Measurements from ENCODE around the gene RSPH1.
A peak's percentile ranks its signal among the peaks of the same experiment; 100 is the strongest.

RSPH1 gene

GRCh38 chr21:42443181-42443785 is 52.7 kb downstream of the RSPH1 start:
- no peak for ATAC-seq

GRCh38 chr21:42441963-42442362 is 54.1 kb downstream of the RSPH1 start:
- ATAC-seq = no peak

- ATAC-seq = peak; percentile 56 to 69
Measured at GRCh38 chr21:42440187-42440792, 55.7 kb downstream of the RSPH1 start.

GRCh38 chr21:42439284-42440186 is 56.5 kb downstream of the RSPH1 start:
- ATAC-seq = peak; percentile 72

GRCh38 chr21:42438316-42439205 is 57.5 kb downstream of the RSPH1 start:
- no peak for ATAC-seq

GRCh38 chr21:42437786-42438185 is 58.2 kb downstream of the RSPH1 start:
- no peak for ATAC-seq

- ATAC-seq = no peak
Measured at GRCh38 chr21:42436914-42437313, 59.1 kb downstream of the RSPH1 start.

GRCh38 chr21:42435833-42436232 is 60.2 kb downstream of the RSPH1 start:
- no peak for ATAC-seq

GRCh38 chr21:42435401-42435800 is 60.6 kb downstream of the RSPH1 start:
- no peak for ATAC-seq

GRCh38 chr21:42434884-42435283 is 61.1 kb downstream of the RSPH1 start:
- no peak for ATAC-seq

GRCh38 chr21:42433946-42434551 is 62.0 kb downstream of the RSPH1 start:
- peak in 1 of 2 donors; percentile 45 for ATAC-seq

GRCh38 chr21:42432695-42433094 is 63.3 kb downstream of the RSPH1 start:
- no peak for ATAC-seq

- no peak for ATAC-seq
Measured at GRCh38 chr21:42431196-42431595, 64.8 kb downstream of the RSPH1 start.

GRCh38 chr21:42430521-42430920 is 65.5 kb downstream of the RSPH1 start:
- ATAC-seq = no peak

GRCh38 chr21:42429856-42430255 is 66.2 kb downstream of the RSPH1 start:
- ATAC-seq = no peak

GRCh38 chr21:42429021-42429420 is 67.0 kb downstream of the RSPH1 start:
- ATAC-seq = no peak

GRCh38 chr21:42427809-42428419 is 68.1 kb downstream of the RSPH1 start:
- ATAC-seq = no peak

GRCh38 chr21:42426876-42427480 is 69.0 kb downstream of the RSPH1 start:
- no peak for ATAC-seq

GRCh38 chr21:42426424-42426823 is 69.6 kb downstream of the RSPH1 start:
- no peak for ATAC-seq

- peak; percentile 73 to 76 for ATAC-seq
Measured at GRCh38 chr21:42425591-42425990, 70.4 kb downstream of the RSPH1 start.

GRCh38 chr21:42424914-42425541 is 71.0 kb downstream of the RSPH1 start:
- peak; percentile 73 to 75 for ATAC-seq

Data from activated CD4-positive, CD25-positive, alpha-beta regulatory T cell treated with anti-CD3 and anti-CD28 coated beads, Interleukin-2, amount 50 U/mL, for 24 hours (primary cell).